HepG2 (cell line): ENCODE measurements around the gene CENPP. TPM values are rescaled to one million over a fixed set of nuclear protein-coding genes. Genes with fewer than 3 reads are reported as not detected.
A peak's percentile ranks its signal among the peaks of the same experiment; 100 is the strongest.

ENCODE experiments used
- AGO2 ChIP-seq: fragments of 200-400 bp; formaldehyde crosslinking; optimal IDR thresholded peaks from 2 replicates; pipeline ENCODE3; 2017; ENCODE audit warnings: mild to moderate bottlenecking, low read depth, low read length, moderate library complexity
- CBX1 ChIP-seq: IDR thresholded peaks from one replicate; pipeline ENCODE4 v1.6.1; 2016; ENCODE audit warnings: antibody characterized with exemption, low read depth
- DBP ChIP-seq: sonication (generic); formaldehyde crosslinking; IDR thresholded peaks from 2 replicates; pipeline ENCODE4 v1.4.0; 2020; ENCODE audit warnings: missing genetic modification reagents; ENCODE audit errors: not compliant biosample characterization
- GABPB1 ChIP-seq: IDR thresholded peaks from 2 replicates; pipeline ENCODE4 v1.6.1; 2016; ENCODE audit warnings: mild to moderate bottlenecking, missing genetic modification reagents, moderate library complexity, missing compliant biosample characterization
- KDM2A ChIP-seq: sonication (generic); formaldehyde crosslinking; IDR thresholded peaks from 2 replicates; pipeline ENCODE4 v1.4.0; 2020; ENCODE audit warnings: low read depth, missing genetic modification reagents, borderline replicate concordance
- KMT2A ChIP-seq: sonication (generic); formaldehyde crosslinking; IDR thresholded peaks from 2 replicates; pipeline ENCODE4 v1.4.0; 2020; ENCODE audit warnings: missing genetic modification reagents
- MAFG ChIP-seq: sonication (generic); formaldehyde crosslinking; IDR thresholded peaks from 2 replicates; pipeline ENCODE4 v1.5.1; 2020; ENCODE audit warnings: mild to moderate bottlenecking, missing genetic modification reagents
- MAFK ChIP-seq, 2 experiments: IDR thresholded peaks in 1 of 2; conservative IDR thresholded peaks in 1 of 2; 2 replicates each; pipeline ENCODE4 v1.6.1; 2011; ENCODE audit warnings: improper control_type of control experiment in 2 of 2, low read length in 2 of 2
- NAIF1 ChIP-seq: sonication (generic); formaldehyde crosslinking; IDR thresholded peaks from 2 replicates; pipeline ENCODE4 v1.5.0; 2020; ENCODE audit warnings: mild to moderate bottlenecking, missing genetic modification reagents, borderline replicate concordance
- RELA ChIP-seq: sonication (generic); formaldehyde crosslinking; IDR thresholded peaks from 2 replicates; pipeline ENCODE4 v1.4.0; 2020; ENCODE audit warnings: missing genetic modification reagents
- RFX5 ChIP-seq: IDR thresholded peaks from 2 replicates; pipeline ENCODE4 v1.6.1; 2011; ENCODE audit warnings: low read depth, low read length, improper control_type of control experiment
- ZMAT3 ChIP-seq: sonication (generic); formaldehyde crosslinking; conservative IDR thresholded peaks from 2 replicates; pipeline ENCODE4 v1.7.0; 2021; ENCODE audit warnings: missing genetic modification reagents
- ZNF253 ChIP-seq: sonication (generic); formaldehyde crosslinking; IDR thresholded peaks from 2 replicates; pipeline ENCODE4 v1.8.0; 2022; ENCODE audit warnings: mild to moderate bottlenecking, missing genetic modification reagents, borderline replicate concordance
- ZNF766 ChIP-seq: sonication (generic); formaldehyde crosslinking; IDR thresholded peaks from 2 replicates; pipeline ENCODE4 v1.5.0; 2020; ENCODE audit warnings: missing genetic modification reagents, borderline replicate concordance
- ZXDC ChIP-seq: sonication (generic); formaldehyde crosslinking; IDR thresholded peaks from 2 replicates; pipeline ENCODE4 v1.5.0; 2020; ENCODE audit warnings: mild to moderate bottlenecking, missing genetic modification reagents
- polyA plus RNA-seq, 8 experiments: library from polyadenylated mRNA; depleted of rRNA in 3 of 8; stranded (reverse) in 7 of 8; unstranded in 1 of 8; fragments of >200 nt; fragmentation: Illumina TruSeq in 4 of 8; extraction: Trizol in 4 of 8; gene quantifications; 2 replicates each; pipeline versions ENCODE4 v1.2.1 to v1.2.3, GENCODE V29; 2011 to 2016; ENCODE audit warnings: low read depth in 4 of 8, missing spikeins in 1 of 8, mixed read lengths in 1 of 8; ENCODE audit not compliant: insufficient read depth in 1 of 8
- total RNA-seq, 5 experiments: library from RNA; depleted of rRNA; stranded (reverse); fragments of >200 nt; fragmentation: Illumina TruSeq; extraction: Trizol; gene quantifications; 2 replicates each; pipeline ENCODE4 v1.2.3, GENCODE V29; 2016; ENCODE audit warnings: low read depth in 1 of 5
- TF ChIP-seq, protein P1 (sequence below): sonication (generic); formaldehyde crosslinking; IDR thresholded peaks from 2 replicates; pipeline ENCODE4 v1.8.0; 2022; ENCODE audit warnings: mild to moderate bottlenecking, missing genetic modification reagents; ENCODE audit not compliant: insufficient replicate concordance
- TF ChIP-seq, protein P2 (sequence below): sonication (generic); formaldehyde crosslinking; IDR thresholded peaks from 2 replicates; pipeline ENCODE4 v1.8.1; 2023; ENCODE audit warnings: missing genetic modification reagents, mild to moderate bottlenecking, borderline replicate concordance
- TF ChIP-seq, protein P3 (sequence below): sonication (generic); formaldehyde crosslinking; IDR thresholded peaks from 2 replicates; pipeline ENCODE4 v1.4.0; 2020; ENCODE audit warnings: mild to moderate bottlenecking, missing genetic modification reagents, borderline replicate concordance

The CENPP gene
- total and polyA plus RNA-seq, 2 of the 13 experiments (the other 11 are each of a cell fraction or from before 2014, with no cell fraction given): 2.0 to 11.4 TPM

GRCh38 chr9:92634712-92635605 is 309.2 kb downstream of the CENPP start (continued):
- no peak for TF ChIP-seq MAFK (conservative IDR thresholded peaks at IDR 0.05 in 1 of 2, IDR thresholded peaks at IDR 0.05 in 1 of 2; ENCODE audit: low read length in 2 of 2)
- no peak for TF ChIP-seq ZNF766 (CRISPR knock-in tag)
- TF ChIP-seq AGO2: no peak
- TF ChIP-seq DBP (CRISPR knock-in tag): no peak
- TF ChIP-seq KMT2A (CRISPR knock-in tag): no peak
- peak; percentile 61; the same call in 1 of the 2 replicates for TF ChIP-seq KDM2A (CRISPR knock-in tag)
- no peak for TF ChIP-seq NAIF1 (CRISPR knock-in tag)
- peak; percentile 43; the same call in 1 of the 2 replicates for TF ChIP-seq RFX5
- TF ChIP-seq, protein P1, sequence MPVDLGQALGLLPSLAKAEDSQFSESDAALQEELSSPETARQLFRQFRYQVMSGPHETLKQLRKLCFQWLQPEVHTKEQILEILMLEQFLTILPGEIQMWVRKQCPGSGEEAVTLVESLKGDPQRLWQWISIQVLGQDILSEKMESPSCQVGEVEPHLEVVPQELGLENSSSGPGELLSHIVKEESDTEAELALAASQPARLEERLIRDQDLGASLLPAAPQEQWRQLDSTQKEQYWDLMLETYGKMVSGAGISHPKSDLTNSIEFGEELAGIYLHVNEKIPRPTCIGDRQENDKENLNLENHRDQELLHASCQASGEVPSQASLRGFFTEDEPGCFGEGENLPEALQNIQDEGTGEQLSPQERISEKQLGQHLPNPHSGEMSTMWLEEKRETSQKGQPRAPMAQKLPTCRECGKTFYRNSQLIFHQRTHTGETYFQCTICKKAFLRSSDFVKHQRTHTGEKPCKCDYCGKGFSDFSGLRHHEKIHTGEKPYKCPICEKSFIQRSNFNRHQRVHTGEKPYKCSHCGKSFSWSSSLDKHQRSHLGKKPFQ (CRISPR knock-in tag): no peak
- TF ChIP-seq, protein P2, sequence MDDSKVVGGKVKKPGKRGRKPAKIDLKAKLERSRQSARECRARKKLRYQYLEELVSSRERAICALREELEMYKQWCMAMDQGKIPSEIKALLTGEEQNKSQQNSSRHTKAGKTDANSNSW (CRISPR knock-in tag): no peak
- no peak for TF ChIP-seq ZNF253 (CRISPR knock-in tag)
- no peak for TF ChIP-seq CBX1
- no peak for TF ChIP-seq MAFG (CRISPR knock-in tag)
- TF ChIP-seq, protein P3, sequence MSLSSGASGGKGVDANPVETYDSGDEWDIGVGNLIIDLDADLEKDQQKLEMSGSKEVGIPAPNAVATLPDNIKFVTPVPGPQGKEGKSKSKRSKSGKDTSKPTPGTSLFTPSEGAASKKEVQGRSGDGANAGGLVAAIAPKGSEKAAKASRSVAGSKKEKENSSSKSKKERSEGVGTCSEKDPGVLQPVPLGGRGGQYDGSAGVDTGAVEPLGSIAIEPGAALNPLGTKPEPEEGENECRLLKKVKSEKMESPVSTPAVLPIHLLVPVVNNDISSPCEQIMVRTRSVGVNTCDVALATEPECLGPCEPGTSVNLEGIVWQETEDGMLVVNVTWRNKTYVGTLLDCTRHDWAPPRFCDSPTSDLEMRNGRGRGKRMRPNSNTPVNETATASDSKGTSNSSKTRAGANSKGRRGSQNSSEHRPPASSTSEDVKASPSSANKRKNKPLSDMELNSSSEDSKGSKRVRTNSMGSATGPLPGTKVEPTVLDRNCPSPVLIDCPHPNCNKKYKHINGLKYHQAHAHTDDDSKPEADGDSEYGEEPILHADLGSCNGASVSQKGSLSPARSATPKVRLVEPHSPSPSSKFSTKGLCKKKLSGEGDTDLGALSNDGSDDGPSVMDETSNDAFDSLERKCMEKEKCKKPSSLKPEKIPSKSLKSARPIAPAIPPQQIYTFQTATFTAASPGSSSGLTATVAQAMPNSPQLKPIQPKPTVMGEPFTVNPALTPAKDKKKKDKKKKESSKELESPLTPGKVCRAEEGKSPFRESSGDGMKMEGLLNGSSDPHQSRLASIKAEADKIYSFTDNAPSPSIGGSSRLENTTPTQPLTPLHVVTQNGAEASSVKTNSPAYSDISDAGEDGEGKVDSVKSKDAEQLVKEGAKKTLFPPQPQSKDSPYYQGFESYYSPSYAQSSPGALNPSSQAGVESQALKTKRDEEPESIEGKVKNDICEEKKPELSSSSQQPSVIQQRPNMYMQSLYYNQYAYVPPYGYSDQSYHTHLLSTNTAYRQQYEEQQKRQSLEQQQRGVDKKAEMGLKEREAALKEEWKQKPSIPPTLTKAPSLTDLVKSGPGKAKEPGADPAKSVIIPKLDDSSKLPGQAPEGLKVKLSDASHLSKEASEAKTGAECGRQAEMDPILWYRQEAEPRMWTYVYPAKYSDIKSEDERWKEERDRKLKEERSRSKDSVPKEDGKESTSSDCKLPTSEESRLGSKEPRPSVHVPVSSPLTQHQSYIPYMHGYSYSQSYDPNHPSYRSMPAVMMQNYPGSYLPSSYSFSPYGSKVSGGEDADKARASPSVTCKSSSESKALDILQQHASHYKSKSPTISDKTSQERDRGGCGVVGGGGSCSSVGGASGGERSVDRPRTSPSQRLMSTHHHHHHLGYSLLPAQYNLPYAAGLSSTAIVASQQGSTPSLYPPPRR (CRISPR knock-in tag): no peak
- TF ChIP-seq GABPB1 (CRISPR knock-in tag): no peak
- no peak for TF ChIP-seq ZXDC
- 0 out of 2 replicates have a peak, but pooled peaks have one; percentile 49 for TF ChIP-seq RELA
- TF ChIP-seq ZMAT3: no peak
